ENCODE results near the gene FBH1.

The FBH1 gene

GRCh38 chr10:5973069-5973468 lies 83.0 kb downstream of the FBH1 start:
- peaks cover 2% of the 10 kb centered on the region for H3K27me3 ChIP-seq
- no peaks in the 10 kb centered on the region for H3K9me3 ChIP-seq
- no peak overlapping the region for H3K27ac ChIP-seq
- H3K36me3 ChIP-seq: no peaks in the 10 kb centered on the region
- TF ChIP-seq CTCF (IDR thresholded peaks at IDR 0.05): no peak
- peaks cover 16% of the 10 kb centered on the region in 2 experiments for H3K4me1 ChIP-seq (ENCODE audit: control insufficient read depth in 1 of 2, insufficient read depth in 1 of 2, low read depth in 1 of 2, low read length in 1 of 2)
- H3K4me3 ChIP-seq (ENCODE audit: low read depth in 1 of 2, low read length in 1 of 2): no peak overlapping the region

DNA sequence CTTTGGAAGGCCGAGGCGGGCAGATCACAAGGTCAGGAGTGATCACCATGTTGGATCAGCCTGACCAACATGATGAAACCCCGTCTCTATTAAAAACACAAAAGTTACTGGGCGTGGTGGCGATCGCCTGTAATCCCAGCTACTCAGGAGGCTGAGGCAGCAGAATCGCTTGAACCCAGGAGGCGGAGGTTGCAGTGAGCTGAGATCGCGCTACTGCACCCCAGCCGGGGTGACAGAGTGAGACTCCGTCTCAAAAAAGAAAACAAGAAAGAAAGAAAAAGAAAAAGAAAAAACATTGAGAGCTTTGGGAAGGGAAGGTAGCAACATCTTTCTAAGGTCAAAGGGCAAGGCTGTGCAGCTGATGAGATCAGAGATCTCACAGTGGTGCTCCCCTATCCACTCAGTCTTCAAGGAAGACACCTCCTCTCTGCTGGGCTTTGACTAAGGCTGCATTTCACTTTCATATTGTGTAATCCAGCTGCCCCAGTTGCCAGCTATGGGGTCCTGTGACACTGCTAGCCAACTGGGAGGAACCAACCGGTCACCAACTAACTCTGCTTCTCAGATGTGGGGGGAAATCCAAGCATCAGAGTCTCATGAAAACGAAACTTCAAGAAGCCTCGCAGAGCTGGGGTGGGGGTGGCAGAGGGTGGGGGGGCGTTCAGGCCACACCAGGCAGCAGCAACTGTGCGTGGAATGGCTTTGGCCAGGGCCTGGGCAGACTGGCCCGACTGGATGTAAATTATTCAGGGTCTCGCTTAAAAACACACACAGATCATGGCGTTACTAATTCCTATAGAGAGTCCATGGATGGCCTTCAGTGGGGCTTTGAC lies 85.8 kb downstream of the FBH1 start:
- Histone ChIP-seq H3K4me1 (ENCODE audit: control insufficient read depth in 1 of 2, insufficient read depth in 1 of 2, low read depth in 1 of 2, low read length in 1 of 2) (peaks cover 16 to 19% of the 10 kb centered on the region in 2 experiments), H3K27me3 (peaks cover 14% of the 10 kb centered on the region), H3K4me3 (ENCODE audit: low read depth in 1 of 2, low read length in 1 of 2) (peak overlapping the region; percentile 85 to 89), H3K27ac (no peak overlapping the region), H3K9me3 (no peaks in the 10 kb centered on the region), H3K36me3 (no peaks in the 10 kb centered on the region)
- TF ChIP-seq CTCF (IDR thresholded peaks at IDR 0.05): no peak

GRCh38 chr10:5976512-5977470 lies 86.7 kb downstream of the FBH1 start:
- Histone ChIP-seq H3K36me3 (no peaks in the 10 kb centered on the region), H3K9me3 (no peaks in the 10 kb centered on the region), H3K4me3 (ENCODE audit: low read depth in 1 of 2, low read length in 1 of 2) (peak overlapping the region; percentile 85 to 89), H3K4me1 (ENCODE audit: control insufficient read depth in 1 of 2, insufficient read depth in 1 of 2, low read depth in 1 of 2, low read length in 1 of 2) (peaks cover 11 to 19% of the 10 kb centered on the region in 2 experiments), H3K27me3 (peaks cover 14% of the 10 kb centered on the region), H3K27ac (peak overlapping the region; percentile 76)
- no peak for TF ChIP-seq CTCF (IDR thresholded peaks at IDR 0.05)

GRCh38 chr10:5977471-5978229 lies 87.6 kb downstream of the FBH1 start, which contains the start of gene IL15RA:
Gene IL15RA (minus strand): TSS chr10:5977543. CDS start chr10:5977492, 51 bp downstream.
- H3K9me3 ChIP-seq: no peaks in the 10 kb centered on the region
- peaks cover 14% of the 10 kb centered on the region for H3K27me3 ChIP-seq
- peak within 1 kb of the TSS; percentile 76 for H3K27ac ChIP-seq
- peak within 1 kb of the TSS; percentile 85 to 89 for H3K4me3 ChIP-seq (ENCODE audit: low read depth in 1 of 2, low read length in 1 of 2)
- peaks cover 11 to 19% of the 10 kb centered on the region in 2 experiments for H3K4me1 ChIP-seq (ENCODE audit: control insufficient read depth in 1 of 2, insufficient read depth in 1 of 2, low read depth in 1 of 2, low read length in 1 of 2)
- peak; percentile 26 for TF ChIP-seq CTCF (IDR thresholded peaks at IDR 0.05)
- no peaks in the 10 kb centered on the region for H3K36me3 ChIP-seq

GRCh38 chr10:5978230-5978489 lies 88.1 kb downstream of the FBH1 start:
- peaks cover 11 to 19% of the 10 kb centered on the region in 2 experiments for H3K4me1 ChIP-seq (ENCODE audit: control insufficient read depth in 1 of 2, insufficient read depth in 1 of 2, low read depth in 1 of 2, low read length in 1 of 2)
- TF ChIP-seq CTCF (IDR thresholded peaks at IDR 0.05): no peak
- H3K4me3 ChIP-seq (ENCODE audit: low read depth in 1 of 2, low read length in 1 of 2): peak overlapping the region; percentile 85 to 89
- H3K9me3 ChIP-seq: no peaks in the 10 kb centered on the region
- no peaks in the 10 kb centered on the region for H3K36me3 ChIP-seq
- H3K27me3 ChIP-seq: peaks cover 14% of the 10 kb centered on the region
- peak overlapping the region; percentile 76 for H3K27ac ChIP-seq
